ENCODE measurements around the gene RBM27.
"Not testable (repeated sequence)": the region's sequence is repeated elsewhere in the genome, so short reads cannot be mapped to it uniquely, and the experiment has no call there.

RBM27 gene

DNA sequence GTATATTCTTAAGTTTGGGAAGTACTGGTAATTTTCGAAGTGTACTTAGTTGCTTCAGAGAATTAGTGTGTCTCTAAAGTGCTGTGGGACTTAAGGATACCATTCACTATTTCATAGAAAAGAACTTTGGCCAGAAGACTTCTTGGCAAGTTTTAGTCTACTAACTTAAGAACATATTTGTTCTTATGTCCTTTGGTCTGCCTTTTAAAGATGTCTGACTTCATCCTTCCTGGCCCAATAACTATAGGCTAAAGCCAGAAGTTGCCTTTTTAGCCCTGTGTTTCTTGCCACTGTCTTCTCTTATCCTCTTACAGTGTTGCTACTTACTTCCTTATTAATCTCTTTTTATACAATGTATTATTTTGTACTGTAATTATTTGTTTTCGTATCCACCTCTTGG lies 6.3 kb downstream of the RBM27 start:
- DNase-seq: no peak

DNA sequence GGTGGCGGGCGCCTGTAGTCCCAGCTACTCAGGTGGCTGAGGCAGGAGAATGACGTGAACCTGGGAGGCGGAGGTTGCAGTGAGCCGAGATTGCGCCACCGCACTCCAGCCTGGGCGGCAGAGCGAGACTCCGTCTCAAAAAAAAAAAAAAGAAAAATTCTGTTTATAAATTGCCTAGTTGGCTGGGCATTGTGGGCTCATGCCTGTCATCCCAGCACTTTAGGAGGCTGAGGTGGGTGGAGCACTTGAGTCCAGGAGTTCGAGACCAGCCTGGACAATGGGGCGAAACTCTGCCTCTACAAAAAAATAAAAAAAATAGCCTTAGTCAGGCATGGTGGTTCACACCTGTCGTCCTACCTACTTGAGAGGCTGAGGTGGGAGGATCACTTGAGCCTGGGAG lies 7.4 kb downstream of the RBM27 start:
- DNase-seq: not testable (repeated sequence)

DNA sequence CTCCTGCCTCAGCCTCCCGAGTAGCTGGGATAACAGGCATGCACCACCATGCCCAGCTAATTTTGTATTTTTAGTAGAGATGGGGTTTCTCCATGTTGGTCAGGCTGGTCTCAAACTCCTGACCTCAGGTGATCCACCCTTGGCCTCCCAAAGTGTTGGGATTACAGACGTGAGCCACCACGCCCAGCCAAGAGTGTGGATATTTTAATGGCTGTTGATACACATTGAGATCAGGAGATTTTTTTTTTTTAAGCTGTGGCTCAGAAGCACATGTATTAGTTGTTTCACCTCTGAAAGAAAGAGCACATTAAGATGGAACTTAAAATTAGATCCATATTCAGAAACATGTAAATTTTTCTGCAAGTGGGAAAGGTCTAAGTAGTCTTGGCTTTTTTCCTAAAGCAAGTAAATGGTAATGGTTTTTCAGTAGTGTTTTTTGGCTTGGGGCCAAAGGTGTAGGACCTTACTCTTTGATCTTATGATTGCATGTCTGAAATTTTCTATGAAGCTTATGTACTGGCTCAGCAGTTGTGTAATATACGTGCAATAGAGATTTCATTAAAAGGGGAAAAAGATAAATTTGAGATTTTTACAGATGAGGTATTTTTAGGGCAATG lies 9.9 kb downstream of the RBM27 start:
- DNase-seq: peak; percentile 27

DNA sequence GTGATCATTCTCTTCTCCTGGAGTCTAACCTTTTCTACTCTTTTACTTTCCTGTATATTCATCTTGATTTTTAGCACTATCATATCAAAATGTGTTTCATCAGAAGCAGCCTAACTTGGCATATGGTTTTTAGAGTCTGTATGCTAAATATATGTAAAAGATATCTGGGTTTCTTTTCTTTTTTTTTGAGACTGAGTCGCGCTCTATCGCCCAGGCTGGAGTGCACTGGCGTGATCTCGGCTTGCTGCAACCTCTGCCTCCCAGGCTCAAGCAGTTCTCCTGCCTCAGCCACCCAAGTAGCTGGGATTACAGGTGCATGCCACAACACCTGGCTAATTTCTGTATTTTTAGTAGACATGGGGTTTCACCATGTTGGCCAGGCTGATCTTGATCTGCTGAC lies 11.5 kb downstream of the RBM27 start:
- not testable (repeated sequence) for DNase-seq

DNA sequence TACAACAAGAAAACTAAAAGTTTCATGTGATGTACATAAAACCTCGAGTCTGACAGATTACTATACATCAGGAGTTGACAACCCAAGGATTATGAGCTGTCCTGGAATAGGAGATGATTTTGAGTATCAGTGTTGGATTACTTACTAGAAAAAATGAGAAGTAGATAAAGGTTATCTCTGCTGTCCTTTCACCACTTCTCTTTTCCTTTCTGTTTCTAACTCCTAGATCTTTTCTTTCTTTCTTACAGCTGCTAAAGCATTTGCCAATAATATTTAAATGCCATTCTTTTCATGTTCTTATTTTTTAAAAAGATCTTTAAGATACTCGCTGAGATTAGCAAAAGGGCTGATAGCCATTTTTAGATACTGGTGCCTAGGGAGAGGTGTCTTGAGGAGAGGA lies 14.8 kb downstream of the RBM27 start:
- no peak for DNase-seq

- no peak for DNase-seq
Observed at GRCh38 chr5:146219243-146219642, 15.8 kb downstream of the RBM27 start.

GRCh38 chr5:146221234-146221633 lies 17.8 kb downstream of the RBM27 start:
- no peak for DNase-seq

DNA sequence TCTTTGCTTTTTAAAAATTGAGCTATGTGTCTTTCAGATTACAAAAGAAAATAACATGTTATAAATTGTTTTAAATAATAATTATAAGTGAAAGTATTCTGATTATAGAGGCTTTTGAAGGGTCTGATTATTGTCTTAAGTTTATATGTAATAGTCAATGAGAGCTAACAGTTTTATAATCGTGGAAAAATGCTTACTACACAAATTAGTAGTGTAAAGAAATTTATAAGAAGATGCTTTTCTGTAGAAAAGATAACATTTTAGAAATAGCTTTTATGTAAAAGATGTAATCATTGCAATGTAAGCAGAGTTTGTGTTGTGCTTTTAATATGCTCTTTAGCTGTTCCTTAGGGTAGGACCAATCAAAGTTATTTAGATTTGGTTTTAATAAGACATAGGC lies 18.6 kb downstream of the RBM27 start:
- no peak for DNase-seq

- no peak for DNase-seq
Observed at GRCh38 chr5:146223179-146223578, 19.8 kb downstream of the RBM27 start.

DNA sequence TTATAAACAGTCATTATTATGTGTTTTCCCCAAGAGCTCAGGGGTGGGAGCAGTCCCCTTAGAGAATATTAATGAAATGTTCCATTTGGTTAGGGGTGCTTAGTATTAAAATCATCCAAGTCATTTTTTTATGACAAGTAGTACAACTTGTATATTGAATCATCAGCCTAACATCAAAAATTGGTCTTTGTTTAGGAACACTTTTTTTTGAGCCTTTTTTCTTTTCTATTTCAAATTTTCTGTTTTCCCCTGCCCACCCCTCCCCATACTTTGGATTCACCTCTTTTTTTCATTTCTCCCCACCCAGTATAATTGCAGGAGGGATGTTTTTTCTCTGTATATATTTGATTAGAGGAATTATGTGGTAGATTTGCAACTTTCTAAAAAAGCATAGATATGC lies 25.8 kb downstream of the RBM27 start:
- no peak for DNase-seq

DNA sequence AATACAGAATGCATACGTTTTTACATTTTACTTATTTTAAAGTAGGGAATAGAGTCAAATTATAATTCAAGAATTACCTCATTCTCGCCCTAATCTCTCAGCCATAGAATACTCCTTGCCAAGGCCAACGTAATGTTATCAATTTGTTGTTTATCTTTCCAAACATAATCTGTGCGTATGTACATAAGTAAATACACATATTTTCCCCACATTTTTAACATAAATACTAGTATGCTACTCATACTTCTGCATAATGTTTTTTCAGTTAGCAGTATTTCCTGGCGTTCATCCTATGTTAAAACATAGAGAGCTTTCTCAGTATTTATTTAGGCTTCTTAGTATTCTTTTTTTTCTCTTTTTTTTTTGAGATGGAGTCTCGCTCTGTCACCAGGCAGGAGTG lies 28.8 kb downstream of the RBM27 start:
- DNase-seq: no peak

GRCh38 chr5:146233441-146233840 lies 30.0 kb downstream of the RBM27 start:
- no peak for DNase-seq

DNA sequence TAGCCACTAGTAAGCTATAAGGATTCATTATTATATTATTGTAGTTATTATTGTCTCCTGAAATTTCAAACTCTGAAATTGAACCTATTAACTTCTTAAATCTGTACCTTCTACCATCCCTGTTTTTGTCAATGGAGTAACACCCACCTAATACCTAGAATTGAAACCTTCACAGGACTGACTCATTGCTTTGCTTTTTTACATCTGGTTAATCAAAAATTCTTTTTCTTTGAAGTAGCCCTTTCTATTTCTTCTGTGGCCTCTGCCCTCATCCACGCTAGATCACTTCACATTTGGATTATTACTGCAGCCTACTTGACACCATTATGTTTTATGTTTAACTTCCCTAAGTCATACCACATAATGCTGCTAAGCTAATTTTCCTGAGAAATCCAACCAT lies 35.6 kb downstream of the RBM27 start:
- no peak for DNase-seq

DNA sequence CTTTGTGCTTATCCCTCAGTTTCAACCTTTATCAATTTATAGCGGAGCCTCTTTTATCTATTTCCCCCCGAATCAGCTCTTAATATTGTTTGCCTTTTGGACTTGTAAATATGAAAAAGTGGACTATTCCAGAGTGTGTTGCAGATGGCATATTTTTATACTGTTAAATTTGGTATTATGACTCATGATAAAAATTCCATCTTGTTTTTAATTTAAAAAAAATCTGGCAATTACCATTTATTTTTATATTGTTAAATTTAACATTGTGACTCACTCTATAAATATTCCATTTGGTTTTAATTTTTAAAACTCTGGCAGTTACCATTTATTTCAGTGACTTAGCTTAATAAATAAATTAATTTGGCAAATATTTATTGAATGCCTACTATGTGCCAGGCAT lies 37.5 kb downstream of the RBM27 start:
- DNase-seq: no peak

GRCh38 chr5:146243247-146243646 lies 39.8 kb downstream of the RBM27 start:
- no peak for DNase-seq

DNA sequence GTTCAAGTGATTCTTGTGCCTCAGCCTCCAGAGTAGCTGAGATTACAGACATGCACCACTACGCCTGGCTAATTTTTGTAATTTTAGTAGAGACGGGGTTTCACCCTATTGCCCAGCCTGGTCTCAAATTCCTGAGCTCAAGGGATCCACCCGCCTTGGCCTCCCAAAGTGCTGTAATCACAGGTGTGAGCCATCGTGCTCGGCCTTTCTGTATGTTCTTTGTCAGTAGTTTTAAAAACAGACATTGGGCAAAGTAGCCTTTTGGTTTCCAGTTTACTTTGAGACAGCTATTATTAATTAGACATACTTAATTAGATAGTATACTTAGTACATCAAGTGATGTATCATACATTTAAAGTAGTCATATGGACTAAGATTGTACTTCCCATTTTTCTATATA lies 45.2 kb downstream of the RBM27 start:
- DNase-seq: no peak

GRCh38 chr5:146249801-146250200 lies 46.4 kb downstream of the RBM27 start:
- no peak for DNase-seq
